Measurements from ENCODE around the gene PRRC1. TPM values are rescaled to one million over a fixed set of nuclear protein-coding genes. Genes with fewer than 3 reads are reported as not detected.

PRRC1 gene
- polyA plus RNA-seq, 3 donors, result 10.8 to 20.6 (median 17.9) TPM

GRCh38 chr5:127586811-127587210 lies 69.4 kb downstream of the PRRC1 start:
- Mint-ChIP-seq H3K36me3 (no peaks in the 10 kb centered on the region), H3K9me3 (peaks cover 0 to 2% (median under 1%) of the 10 kb centered on the region in 7 donors), H3K4me3 (no peak overlapping the region), H3K27ac (no peak overlapping the region), H3K4me1 (peaks cover 7% of the 10 kb centered on the region), H3K27me3 (ENCODE audit: low read depth in 3 of 3) (peaks cover under 1 to 3% (median 2%) of the 10 kb centered on the region in 3 donors)
- Histone ChIP-seq H3K36me3 (replicated peaks in 1 of 2; ENCODE audit: control insufficient read depth in 1 of 2, insufficient read depth in 2 of 2, low read length in 2 of 2) (no peaks in the 10 kb centered on the region), H3K4me3 (replicated peaks in 1 of 3; ENCODE audit: low read depth in 2 of 3, low read length in 3 of 3) (no peak overlapping the region), H3K27me3 (ENCODE audit: control insufficient read depth in 2 of 2, insufficient read depth in 2 of 2, low read length in 2 of 2) (no peaks in the 10 kb centered on the region), H3K9me3 (replicated peaks in 1 of 2; ENCODE audit: control insufficient read depth in 1 of 2, insufficient read depth in 1 of 2, low read length in 2 of 2) (no peaks in the 10 kb centered on the region), H3K27ac (ENCODE audit: low read depth in 1 of 2, low read length in 2 of 2) (no peak overlapping the region), H3K9ac (ENCODE audit: insufficient read depth, low read length, poor library complexity, severe bottlenecking) (no peak overlapping the region), H3K79me2 (ENCODE audit: insufficient read depth, low read length) (no peaks in the 10 kb centered on the region), H4K20me1 (ENCODE audit: insufficient read depth, low read length) (no peaks in the 10 kb centered on the region), H2AFZ (ENCODE audit: insufficient read depth, low read depth, low read length, poor library complexity, severe bottlenecking) (no peak overlapping the region), H3K4me1 (ENCODE audit: control insufficient read depth in 1 of 2, insufficient read depth in 2 of 2, low read length in 2 of 2) (no peaks in the 10 kb centered on the region), H3K4me2 (replicated peaks; ENCODE audit: extremely low read depth, low read length, poor library complexity, severe bottlenecking) (no peak overlapping the region)
- intact Hi-C loops (cut with micrococcal nuclease), result no loop called here
- DNase-seq, result no peak
- TF ChIP-seq CTCF (IDR thresholded peaks at IDR 0.05), result no peak

- no peak for TF ChIP-seq CTCF (IDR thresholded peaks at IDR 0.05)
- no peak overlapping the region for H3K27ac ChIP-seq (ENCODE audit: low read depth in 1 of 2, low read length in 2 of 2)
- no peak for DNase-seq
- no peaks in the 10 kb centered on the region for H4K20me1 ChIP-seq (ENCODE audit: insufficient read depth, low read length)
- no peak overlapping the region for H3K9ac ChIP-seq (ENCODE audit: insufficient read depth, low read length, poor library complexity, severe bottlenecking)
- intact Hi-C loops (cut with micrococcal nuclease), result no loop called here
- Mint-ChIP-seq H3K4me3 (no peak overlapping the region), H3K27me3 (ENCODE audit: low read depth in 3 of 3) (peaks cover 0 to 3% (median 2%) of the 10 kb centered on the region in 3 donors), H3K4me1 (peaks cover 7% of the 10 kb centered on the region), H3K9me3 (peaks cover 0 to 1% (median 0%) of the 10 kb centered on the region in 7 donors), H3K36me3 (no peaks in the 10 kb centered on the region), H3K27ac (peak overlapping the region in 1 of 7 donors; percentile 51)
- H2AFZ ChIP-seq (ENCODE audit: insufficient read depth, low read depth, low read length, poor library complexity, severe bottlenecking), result no peak overlapping the region
- H3K36me3 ChIP-seq (replicated peaks in 1 of 2; ENCODE audit: control insufficient read depth in 1 of 2, insufficient read depth in 2 of 2, low read length in 2 of 2), result no peaks in the 10 kb centered on the region
- H3K4me2 ChIP-seq (replicated peaks; ENCODE audit: extremely low read depth, low read length, poor library complexity, severe bottlenecking), result no peak overlapping the region
- no peaks in the 10 kb centered on the region for H3K79me2 ChIP-seq (ENCODE audit: insufficient read depth, low read length)
- H3K4me1 ChIP-seq (ENCODE audit: control insufficient read depth in 1 of 2, insufficient read depth in 2 of 2, low read length in 2 of 2), result no peaks in the 10 kb centered on the region
- no peaks in the 10 kb centered on the region for H3K9me3 ChIP-seq (replicated peaks in 1 of 2; ENCODE audit: control insufficient read depth in 1 of 2, insufficient read depth in 1 of 2, low read length in 2 of 2)
- H3K27me3 ChIP-seq (ENCODE audit: control insufficient read depth in 2 of 2, insufficient read depth in 2 of 2, low read length in 2 of 2), result no peaks in the 10 kb centered on the region
- no peak overlapping the region for H3K4me3 ChIP-seq (replicated peaks in 1 of 3; ENCODE audit: low read depth in 2 of 3, low read length in 3 of 3)
- WGBS (ENCODE audit: insufficient coverage), result 35% methylated on average over 3 of the region's 4 CpGs
These were observed 69.9 kb downstream of the PRRC1 start for GRCh38 chr5:127587246-127587917.

Data from CD14-positive monocyte (primary cell).